ENCODE measurements around the gene IFITM2. TPM values are rescaled to one million over a fixed set of nuclear protein-coding genes. Genes with fewer than 3 reads are reported as not detected.

The IFITM2 gene
- total and polyA plus RNA-seq, 2 of the 13 experiments (the other 11 are each of a cell fraction or from before 2014, with no cell fraction given) = 13.8 to 267 TPM

GRCh38 chr11:313304-313786, 5.7 kb downstream of the IFITM2 start (continued):
- TF ChIP-seq ZBTB10 (CRISPR knock-in tag; IDR thresholded peaks at IDR 0.05; ENCODE audit: borderline replicate concordance) (no peak), ZKSCAN1 (IDR thresholded peaks at IDR 0.05; ENCODE audit: low read length) (no peak), PHB2 (IDR thresholded peaks at IDR 0.05; ENCODE audit: partially characterized antibody) (no peak), ZNF230 (CRISPR knock-in tag; IDR thresholded peaks at IDR 0.05) (no peak), ZFP91 (CRISPR knock-in tag; IDR thresholded peaks at IDR 0.05; ENCODE audit: borderline replicate concordance) (no peak), STAT5B (CRISPR knock-in tag; IDR thresholded peaks at IDR 0.05) (no peak), MED8 (CRISPR knock-in tag; IDR thresholded peaks at IDR 0.05; ENCODE audit: insufficient replicate concordance) (no peak), MXD4 (CRISPR knock-in tag; IDR thresholded peaks at IDR 0.05) (no peak), ZNF740 (CRISPR knock-in tag; IDR thresholded peaks at IDR 0.05) (no peak)

Data from HepG2 (cell line).